ENCODE results near the gene SH3RF3.
"Not testable (repeated sequence)": the region's sequence is repeated elsewhere in the genome, so short reads cannot be mapped to it uniquely, and the experiment has no call there.

GRCh38 chr2:109162367-109162766 lies 33.4 kb downstream of the SH3RF3 start:
- TF ChIP-seq POLR2A, EP300, CTCF (IDR thresholded peaks at IDR 0.05): not testable (repeated sequence)

Data from upper lobe of left lung (tissue), 4 donors.